Sigmoid colon (tissue), 4 donors: ENCODE results near the gene HIGD1A.

Experiments used
- CTCF ChIP-seq, 4 experiments: fragments of 450-650 bp in 3 of 4; fragments of 200-600 bp in 1 of 4; IDR thresholded peaks; one replicate each; pipeline ENCODE4 v1.5.1; 2016 to 2019; ENCODE audit warnings: antibody characterized with exemption in 4 of 4, mild to moderate bottlenecking in 3 of 4, moderate library complexity in 2 of 4
- EP300 ChIP-seq, 4 donors: sonication (generic); formaldehyde crosslinking; IDR thresholded peaks; one replicate each; pipeline ENCODE4 v1.6.1; 2017; ENCODE audit warnings: antibody characterized with exemption in 4 of 4
- POLR2A ChIP-seq, 2 donors: fragments of 450-650 bp; IDR thresholded peaks; one replicate each; pipeline ENCODE4 v1.6.1; 2016; ENCODE audit warnings: antibody characterized with exemption in 2 of 2, mild to moderate bottlenecking in 2 of 2, moderate library complexity in 2 of 2

GRCh38 chr3:42756681-42757213 is 47.5 kb downstream of the HIGD1A start:
- TF ChIP-seq POLR2A (IDR thresholded peaks at IDR 0.05) (no peak), EP300 (IDR thresholded peaks at IDR 0.05) (no peak), CTCF (IDR thresholded peaks at IDR 0.05) (no peak)
